HL-60 (cell line): ENCODE results near the gene ZNF473.

Source experiments
- DNase-seq, 2 experiments: peaks; one replicate each; pipeline ENCODE4 v3.0.0-alpha.2; 2010 to 2020; ENCODE audit warnings: low read depth in 1 of 2, low spot score in 1 of 2
- H3K27ac ChIP-seq: fragments of 250-450 bp; sonication (Bioruptor Pico); replicated peaks from 2 replicates; pipeline ENCODE4 v1.5.1; 2020; ENCODE audit warnings: mild to moderate bottlenecking, moderate library complexity
- H3K27me3 ChIP-seq: fragments of 250-450 bp; sonication (Bioruptor Pico); 2 replicates; pipeline ENCODE4 v1.5.1; 2021; ENCODE audit warnings: mild to moderate bottlenecking, moderate library complexity; ENCODE audit not compliant: insufficient read depth, poor library complexity, severe bottlenecking
- H3K4me3 ChIP-seq: replicated peaks from 2 replicates; pipeline ENCODE4 v1.5.1; 2011; ENCODE audit warnings: mild to moderate bottlenecking, control low read depth, low read length; ENCODE audit not compliant: insufficient read depth
- GABPA ChIP-seq: IDR thresholded peaks from 2 replicates; pipeline ENCODE4 v1.6.1; 2012; ENCODE audit warnings: low read depth
- POLR2AphosphoS5 ChIP-seq: IDR thresholded peaks from 2 replicates; pipeline ENCODE4 v1.6.1; 2012; ENCODE audit warnings: low read depth
- SPI1 ChIP-seq: IDR thresholded peaks from 2 replicates; pipeline ENCODE4 v1.6.1; 2012; ENCODE audit warnings: low read depth, mild to moderate bottlenecking, borderline replicate concordance
- TF ChIP-seq, protein P1 (sequence below): IDR thresholded peaks from one replicate; pipeline ENCODE4 v1.5.1; 2011; ENCODE audit warnings: low read length, control low read depth, inconsistent platforms; ENCODE audit not compliant: insufficient read depth
- TF ChIP-seq, protein P2 (sequence below): IDR thresholded peaks from 2 replicates; pipeline ENCODE4 v1.6.1; 2012; ENCODE audit warnings: low read depth; ENCODE audit not compliant: insufficient replicate concordance

ZNF473 gene

DNA sequence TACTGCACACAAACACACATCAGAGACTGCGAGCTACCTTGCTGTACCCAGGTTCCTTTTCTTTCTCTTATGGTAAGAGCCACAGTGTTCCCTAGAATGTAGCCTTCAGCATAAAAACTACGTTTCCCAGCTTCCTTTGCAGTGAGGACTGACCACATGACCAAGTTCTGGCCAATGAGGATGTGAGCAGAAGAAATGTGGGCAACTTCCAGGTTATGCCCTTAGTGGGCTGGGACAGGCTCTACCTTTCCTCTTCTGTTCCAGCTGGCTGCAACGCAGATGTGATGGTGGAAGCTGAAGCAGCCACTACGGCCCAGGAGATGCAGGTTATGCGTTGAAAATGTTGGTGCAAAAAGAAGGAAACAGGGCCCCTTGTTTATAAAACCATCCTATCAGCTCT is 28.1 kb upstream of the ZNF473 start:
- TF ChIP-seq SPI1: no peak
- TF ChIP-seq, protein P1, sequence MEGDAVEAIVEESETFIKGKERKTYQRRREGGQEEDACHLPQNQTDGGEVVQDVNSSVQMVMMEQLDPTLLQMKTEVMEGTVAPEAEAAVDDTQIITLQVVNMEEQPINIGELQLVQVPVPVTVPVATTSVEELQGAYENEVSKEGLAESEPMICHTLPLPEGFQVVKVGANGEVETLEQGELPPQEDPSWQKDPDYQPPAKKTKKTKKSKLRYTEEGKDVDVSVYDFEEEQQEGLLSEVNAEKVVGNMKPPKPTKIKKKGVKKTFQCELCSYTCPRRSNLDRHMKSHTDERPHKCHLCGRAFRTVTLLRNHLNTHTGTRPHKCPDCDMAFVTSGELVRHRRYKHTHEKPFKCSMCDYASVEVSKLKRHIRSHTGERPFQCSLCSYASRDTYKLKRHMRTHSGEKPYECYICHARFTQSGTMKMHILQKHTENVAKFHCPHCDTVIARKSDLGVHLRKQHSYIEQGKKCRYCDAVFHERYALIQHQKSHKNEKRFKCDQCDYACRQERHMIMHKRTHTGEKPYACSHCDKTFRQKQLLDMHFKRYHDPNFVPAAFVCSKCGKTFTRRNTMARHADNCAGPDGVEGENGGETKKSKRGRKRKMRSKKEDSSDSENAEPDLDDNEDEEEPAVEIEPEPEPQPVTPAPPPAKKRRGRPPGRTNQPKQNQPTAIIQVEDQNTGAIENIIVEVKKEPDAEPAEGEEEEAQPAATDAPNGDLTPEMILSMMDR: no peak
- TF ChIP-seq, protein P2, sequence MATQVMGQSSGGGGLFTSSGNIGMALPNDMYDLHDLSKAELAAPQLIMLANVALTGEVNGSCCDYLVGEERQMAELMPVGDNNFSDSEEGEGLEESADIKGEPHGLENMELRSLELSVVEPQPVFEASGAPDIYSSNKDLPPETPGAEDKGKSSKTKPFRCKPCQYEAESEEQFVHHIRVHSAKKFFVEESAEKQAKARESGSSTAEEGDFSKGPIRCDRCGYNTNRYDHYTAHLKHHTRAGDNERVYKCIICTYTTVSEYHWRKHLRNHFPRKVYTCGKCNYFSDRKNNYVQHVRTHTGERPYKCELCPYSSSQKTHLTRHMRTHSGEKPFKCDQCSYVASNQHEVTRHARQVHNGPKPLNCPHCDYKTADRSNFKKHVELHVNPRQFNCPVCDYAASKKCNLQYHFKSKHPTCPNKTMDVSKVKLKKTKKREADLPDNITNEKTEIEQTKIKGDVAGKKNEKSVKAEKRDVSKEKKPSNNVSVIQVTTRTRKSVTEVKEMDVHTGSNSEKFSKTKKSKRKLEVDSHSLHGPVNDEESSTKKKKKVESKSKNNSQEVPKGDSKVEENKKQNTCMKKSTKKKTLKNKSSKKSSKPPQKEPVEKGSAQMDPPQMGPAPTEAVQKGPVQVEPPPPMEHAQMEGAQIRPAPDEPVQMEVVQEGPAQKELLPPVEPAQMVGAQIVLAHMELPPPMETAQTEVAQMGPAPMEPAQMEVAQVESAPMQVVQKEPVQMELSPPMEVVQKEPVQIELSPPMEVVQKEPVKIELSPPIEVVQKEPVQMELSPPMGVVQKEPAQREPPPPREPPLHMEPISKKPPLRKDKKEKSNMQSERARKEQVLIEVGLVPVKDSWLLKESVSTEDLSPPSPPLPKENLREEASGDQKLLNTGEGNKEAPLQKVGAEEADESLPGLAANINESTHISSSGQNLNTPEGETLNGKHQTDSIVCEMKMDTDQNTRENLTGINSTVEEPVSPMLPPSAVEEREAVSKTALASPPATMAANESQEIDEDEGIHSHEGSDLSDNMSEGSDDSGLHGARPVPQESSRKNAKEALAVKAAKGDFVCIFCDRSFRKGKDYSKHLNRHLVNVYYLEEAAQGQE: no peak
- DNase-seq: peak; percentile 40 to 47
- H3K27me3 ChIP-seq: no peaks in the 10 kb centered on the region

DNA sequence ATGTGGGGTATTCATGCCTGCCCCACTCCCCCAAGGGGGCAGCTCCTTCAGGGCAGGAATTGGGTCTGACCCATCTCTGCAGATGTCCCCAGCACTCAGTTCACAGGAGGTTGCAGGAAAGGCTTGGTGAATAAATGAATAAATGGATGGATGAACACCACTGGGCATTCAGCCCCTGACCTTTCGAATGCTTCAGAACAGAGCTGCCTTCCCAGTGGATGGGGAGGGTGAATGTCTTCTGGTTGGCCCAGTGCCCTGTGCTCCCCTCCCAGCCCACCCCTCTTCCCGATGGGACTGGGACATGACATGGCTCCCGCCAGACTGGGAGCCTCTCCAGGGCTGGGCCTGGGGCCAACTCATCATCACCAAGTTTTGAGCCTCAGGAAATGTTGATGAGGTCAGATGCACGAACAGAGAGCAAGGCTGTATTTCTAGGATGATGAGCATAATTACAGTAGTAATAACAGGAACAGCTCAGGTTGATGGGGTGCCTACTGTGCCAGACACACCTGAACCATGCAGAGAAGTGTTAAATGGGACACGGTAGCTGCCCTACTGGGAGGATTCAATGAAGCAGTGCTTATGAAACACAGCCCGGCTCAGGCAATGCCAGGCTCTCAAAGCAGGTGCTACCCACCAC is 26.3 kb upstream of the ZNF473 start:
- no peak overlapping the region for H3K4me3 ChIP-seq
- no peaks in the 10 kb centered on the region for H3K27me3 ChIP-seq
- H3K27ac ChIP-seq: no peak overlapping the region
- TF ChIP-seq POLR2AphosphoS5: no peak
- TF ChIP-seq, protein P1: no peak
- no peak for TF ChIP-seq SPI1
- TF ChIP-seq, protein P2: no peak
- no peak for TF ChIP-seq GABPA
- DNase-seq: no peak

More for the DNA sequence above, 28.1 kb upstream of the ZNF473 start:
- Histone ChIP-seq H3K4me3 (no peak overlapping the region), H3K27ac (no peak overlapping the region)

DNA sequence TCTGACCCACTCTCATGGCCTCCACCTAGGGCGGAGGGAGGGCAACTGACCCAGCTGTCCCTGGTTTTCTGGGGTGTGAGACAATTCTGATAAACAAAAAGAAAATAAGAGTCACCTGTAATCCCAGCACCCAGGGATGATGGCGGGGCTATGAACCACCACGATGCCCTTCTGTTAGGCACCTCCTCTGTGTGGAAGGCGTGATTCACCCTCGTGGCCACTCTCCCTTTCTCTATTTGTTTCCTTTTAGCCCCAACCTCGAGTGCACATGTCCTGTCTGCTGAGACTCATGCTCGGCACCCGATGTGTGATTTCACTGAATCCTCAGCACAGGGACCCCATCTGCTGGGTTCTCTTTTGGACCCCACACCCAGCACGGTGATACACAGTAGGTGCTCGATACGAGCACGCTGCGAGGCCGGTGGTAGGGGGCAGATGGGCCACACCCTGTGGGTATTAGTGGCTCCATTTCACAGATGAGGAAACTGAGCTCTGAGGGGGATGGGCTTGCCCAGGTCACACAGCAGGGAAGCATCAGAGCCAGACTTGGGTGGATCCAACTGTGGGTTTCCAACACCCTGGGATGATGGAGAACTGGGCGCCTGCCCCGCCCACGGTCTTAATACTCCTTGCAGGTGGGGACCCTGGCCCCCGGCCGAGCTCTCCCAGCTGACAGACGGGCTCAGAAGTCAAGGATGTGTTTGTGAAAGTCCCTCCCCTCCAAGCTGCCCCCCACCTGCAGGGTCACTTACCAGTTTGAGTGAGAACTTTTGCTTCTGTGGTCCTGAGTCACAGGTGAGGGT is 25.6 kb upstream of the ZNF473 start:
- Histone ChIP-seq H3K27me3 (no peaks in the 10 kb centered on the region), H3K4me3 (no peak overlapping the region), H3K27ac (no peak overlapping the region)
- no peak for DNase-seq
- TF ChIP-seq, protein P2: no peak
- no peak for TF ChIP-seq SPI1
- TF ChIP-seq GABPA: no peak
- TF ChIP-seq, protein P1: no peak
- no peak for TF ChIP-seq POLR2AphosphoS5
